VCaP (cell line): ENCODE data around the gene MKLN1.

Experiments
- H3K27ac ChIP-seq: fragments of 450-650 bp; 2 replicates; pipeline ENCODE4 v1.5.1; 2017
- CTCF ChIP-seq: fragments of 450-650 bp; conservative IDR thresholded peaks from 2 replicates; pipeline ENCODE4 v1.5.1; 2017; ENCODE audit warnings: mild to moderate bottlenecking, moderate library complexity

MKLN1 gene

DNA sequence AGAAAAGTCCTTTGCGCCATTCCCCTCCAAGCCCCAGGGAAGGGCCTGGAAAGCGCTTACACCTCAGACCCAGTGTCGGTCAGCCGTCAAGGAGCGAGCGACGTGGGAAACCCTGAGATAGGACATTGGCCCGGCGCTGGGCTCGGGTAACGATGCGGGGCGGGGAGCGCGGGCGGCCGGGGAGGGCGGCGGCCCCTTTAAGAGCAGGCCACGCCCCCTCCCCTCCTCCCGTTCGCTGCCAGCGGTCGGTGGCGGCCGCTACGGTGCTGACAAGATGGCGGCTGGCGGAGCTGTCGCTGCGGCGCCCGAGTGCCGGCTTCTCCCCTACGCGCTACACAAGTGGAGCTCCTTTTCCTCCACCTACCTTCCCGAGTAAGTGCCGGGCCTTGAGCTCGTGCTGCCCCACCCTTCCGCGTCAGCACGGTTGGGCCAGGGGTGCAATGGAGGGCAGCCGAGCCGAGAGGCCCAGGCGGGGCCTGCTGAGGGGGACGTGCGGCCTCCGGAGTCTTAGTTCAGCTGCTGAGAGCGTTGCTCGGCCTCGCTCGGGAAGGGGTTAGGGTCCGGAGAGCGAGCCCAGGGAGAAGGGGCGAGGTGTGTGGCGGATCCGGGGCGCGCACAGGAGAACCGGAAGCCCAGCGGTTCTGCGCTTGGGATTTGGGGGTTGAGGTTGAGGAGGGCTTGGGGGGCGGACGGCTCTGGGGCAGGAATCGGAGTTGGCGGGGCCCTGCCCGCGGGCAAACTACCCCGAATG, at the start of gene MKLN1:
TSS of gene MKLN1 (plus strand) at position 251 of the 751 bp plus-strand sequence. CDS start at position 275, 24 bp downstream.
- peak within 1 kb of the TSS; percentile 99 for H3K27ac ChIP-seq
- no peak for TF ChIP-seq CTCF

GRCh38 chr7:131279044-131279443, 48.6 kb upstream of the MKLN1 start:
- H3K27ac ChIP-seq, result no peak overlapping the region
- TF ChIP-seq CTCF, result no peak

- TF ChIP-seq CTCF, result no peak
- H3K27ac ChIP-seq, result no peak overlapping the region
These were observed 46.2 kb upstream of the MKLN1 start for GRCh38 chr7:131281266-131282048.

DNA sequence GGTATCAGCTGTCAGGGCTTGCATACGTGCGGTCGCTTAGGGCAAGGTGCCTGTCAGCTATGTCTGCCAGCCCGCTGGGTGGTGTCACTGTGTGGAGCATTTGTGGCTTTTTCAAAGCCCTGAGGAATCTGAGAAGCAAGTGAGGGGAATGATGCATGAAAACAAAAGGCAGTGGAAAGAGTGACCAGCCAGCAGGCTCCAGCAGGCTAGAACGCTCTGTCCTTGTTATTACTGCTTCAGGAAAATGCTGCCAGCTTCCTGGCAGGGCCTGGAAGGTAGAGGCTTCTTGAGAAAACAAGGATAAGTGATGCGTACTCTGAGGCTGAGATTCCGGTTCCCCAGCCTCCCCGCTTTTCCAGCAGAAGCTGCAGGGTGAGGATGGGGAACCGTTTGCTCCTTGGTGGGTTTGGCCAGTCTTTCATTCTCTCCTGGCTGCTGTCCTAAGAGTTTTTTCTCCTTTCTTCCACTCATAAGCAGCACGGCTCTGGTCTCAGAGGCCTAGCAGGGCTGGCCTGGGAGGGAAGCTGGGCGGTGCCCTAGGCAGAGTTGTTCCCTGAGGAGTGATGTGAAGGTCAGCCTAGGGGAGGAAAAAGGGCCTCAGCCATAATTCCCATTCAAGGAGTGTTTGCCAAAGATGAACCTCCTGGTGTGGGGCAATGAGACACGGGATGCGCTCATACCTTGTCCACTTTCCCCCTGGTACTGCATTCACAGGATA, 42.8 kb upstream of the MKLN1 start:
- TF ChIP-seq CTCF, result no peak

GRCh38 chr7:131285556-131285955, 42.1 kb upstream of the MKLN1 start:
- no peak for TF ChIP-seq CTCF
- peak overlapping the region; percentile 89 for H3K27ac ChIP-seq

More for the DNA sequence above, 42.8 kb upstream of the MKLN1 start:
- H3K27ac ChIP-seq, result peak overlapping the region; percentile 89

DNA sequence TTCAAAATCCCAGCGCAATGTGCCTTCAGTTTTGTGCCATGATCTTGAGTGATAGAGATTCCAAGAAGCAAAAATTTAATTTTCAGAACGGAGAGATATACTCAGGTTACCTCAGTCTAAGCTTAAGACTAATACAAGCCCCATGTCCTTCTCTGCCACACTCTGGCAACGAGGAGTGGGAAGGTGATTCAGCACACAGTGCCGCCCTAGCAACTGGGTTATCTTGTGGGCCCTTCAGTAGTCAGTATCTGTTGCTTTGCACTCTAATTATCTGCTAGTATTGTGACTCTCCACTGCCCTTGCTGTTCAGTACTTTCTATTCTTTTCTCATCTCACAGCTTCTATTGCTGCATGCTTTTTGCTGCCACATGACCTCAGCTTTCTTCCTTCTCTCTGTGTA, 39.2 kb upstream of the MKLN1 start:
- TF ChIP-seq CTCF, result no peak
- H3K27ac ChIP-seq, result no peak overlapping the region

DNA sequence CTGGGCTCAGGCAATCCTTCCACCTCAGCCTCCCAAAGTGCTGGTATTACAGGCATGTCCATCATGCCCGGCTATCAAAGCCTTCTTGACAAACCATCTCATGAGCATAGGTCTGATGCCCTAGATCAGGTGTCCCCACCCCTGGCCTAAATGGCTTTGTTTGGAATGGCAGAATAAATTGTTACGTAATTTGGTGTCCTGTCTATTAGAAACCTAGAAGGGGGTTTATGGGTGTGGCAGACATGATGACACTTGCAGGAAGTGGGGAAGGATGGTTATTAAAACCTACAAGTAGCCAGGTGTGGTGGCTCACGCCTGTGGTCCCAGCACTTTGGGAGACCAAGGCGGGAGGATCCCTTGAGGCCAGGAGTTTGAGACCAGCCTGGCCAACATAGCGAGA, 38.6 kb upstream of the MKLN1 start:
- H3K27ac ChIP-seq, result no peak overlapping the region
- TF ChIP-seq CTCF, result no peak
